Measurements from ENCODE around the gene ESPL1. TPM values are rescaled to one million over a fixed set of nuclear protein-coding genes. Genes with fewer than 3 reads are reported as not detected.
A peak's percentile ranks its signal among the peaks of the same experiment; 100 is the strongest.

Gene ESPL1
- polyA plus RNA-seq, 3 donors = 0.79 TPM; not detected in 2

DNA sequence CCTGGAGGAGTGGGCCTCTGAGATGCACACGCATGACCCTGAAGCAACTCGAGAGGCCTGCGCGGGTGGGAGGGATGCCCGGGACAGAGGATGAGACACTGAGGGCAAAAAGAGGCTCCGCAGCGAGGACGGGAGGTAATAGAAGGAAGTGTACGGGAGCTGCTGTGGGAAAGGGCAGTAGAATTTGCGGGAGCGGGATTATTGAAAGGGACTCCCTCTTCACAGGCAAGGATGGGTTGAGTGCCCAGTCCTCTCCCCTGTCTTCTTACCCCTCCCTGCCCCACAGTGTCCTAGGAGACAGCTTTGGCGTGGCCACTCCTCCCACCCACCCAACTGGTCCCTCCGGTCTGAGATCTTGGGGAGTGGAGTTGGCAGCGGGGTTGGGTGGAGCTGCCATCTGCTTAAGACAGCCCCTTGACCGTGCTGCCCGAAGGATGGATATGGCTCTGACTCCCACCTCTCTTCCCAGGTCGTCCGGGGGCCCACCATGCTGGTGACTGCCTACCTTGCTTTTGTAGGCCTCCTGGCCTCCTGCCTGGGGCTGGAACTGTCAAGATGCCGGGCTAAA is 15.7 kb upstream of the ESPL1 start:
- intact Hi-C loops (cut with micrococcal nuclease) = loop anchor here in 1 of 2 donors (5.0 kb wide), 1 partner anchor 35 kb away; no protein-coding TSS in a partner anchor
- Histone ChIP-seq H2AFZ (ENCODE audit: insufficient read depth, low read depth, low read length, poor library complexity, severe bottlenecking) (peak overlapping the region; percentile 95), H3K4me2 (replicated peaks; ENCODE audit: extremely low read depth, low read length, poor library complexity, severe bottlenecking) (peak overlapping the region; percentile 99), H3K9ac (ENCODE audit: insufficient read depth, low read length, poor library complexity, severe bottlenecking) (peak overlapping the region; percentile 90), H4K20me1 (ENCODE audit: insufficient read depth, low read length) (peaks cover 19% of the 10 kb centered on the region), H3K9me3 (replicated peaks in 1 of 2; ENCODE audit: control insufficient read depth in 1 of 2, insufficient read depth in 1 of 2, low read length in 2 of 2) (no peaks in the 10 kb centered on the region), H3K27ac (ENCODE audit: low read depth in 1 of 2, low read length in 2 of 2) (peak overlapping the region; percentile 59 to 93), H3K36me3 (replicated peaks in 1 of 2; ENCODE audit: control insufficient read depth in 1 of 2, insufficient read depth in 2 of 2, low read length in 2 of 2) (peaks cover 8 to 22% of the 10 kb centered on the region in 2 donors), H3K27me3 (ENCODE audit: control insufficient read depth in 2 of 2, insufficient read depth in 2 of 2, low read length in 2 of 2) (no peaks in the 10 kb centered on the region), H3K4me1 (ENCODE audit: control insufficient read depth in 1 of 2, insufficient read depth in 2 of 2, low read length in 2 of 2) (peaks cover 30 to 45% of the 10 kb centered on the region in 2 donors), H3K79me2 (ENCODE audit: insufficient read depth, low read length) (peaks cover 32% of the 10 kb centered on the region), H3K4me3 (replicated peaks in 1 of 3; ENCODE audit: low read depth in 2 of 3, low read length in 3 of 3) (peak overlapping the region; percentile 72 to 98 (median 90))
- TF ChIP-seq, protein P1, sequence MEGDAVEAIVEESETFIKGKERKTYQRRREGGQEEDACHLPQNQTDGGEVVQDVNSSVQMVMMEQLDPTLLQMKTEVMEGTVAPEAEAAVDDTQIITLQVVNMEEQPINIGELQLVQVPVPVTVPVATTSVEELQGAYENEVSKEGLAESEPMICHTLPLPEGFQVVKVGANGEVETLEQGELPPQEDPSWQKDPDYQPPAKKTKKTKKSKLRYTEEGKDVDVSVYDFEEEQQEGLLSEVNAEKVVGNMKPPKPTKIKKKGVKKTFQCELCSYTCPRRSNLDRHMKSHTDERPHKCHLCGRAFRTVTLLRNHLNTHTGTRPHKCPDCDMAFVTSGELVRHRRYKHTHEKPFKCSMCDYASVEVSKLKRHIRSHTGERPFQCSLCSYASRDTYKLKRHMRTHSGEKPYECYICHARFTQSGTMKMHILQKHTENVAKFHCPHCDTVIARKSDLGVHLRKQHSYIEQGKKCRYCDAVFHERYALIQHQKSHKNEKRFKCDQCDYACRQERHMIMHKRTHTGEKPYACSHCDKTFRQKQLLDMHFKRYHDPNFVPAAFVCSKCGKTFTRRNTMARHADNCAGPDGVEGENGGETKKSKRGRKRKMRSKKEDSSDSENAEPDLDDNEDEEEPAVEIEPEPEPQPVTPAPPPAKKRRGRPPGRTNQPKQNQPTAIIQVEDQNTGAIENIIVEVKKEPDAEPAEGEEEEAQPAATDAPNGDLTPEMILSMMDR (IDR thresholded peaks at IDR 0.05) = no peak
- Mint-ChIP-seq H3K9me3 (no peaks in the 10 kb centered on the region), H3K27ac (peak overlapping the region; percentile 73 to 97 (median 94)), H3K27me3 (ENCODE audit: low read depth in 3 of 3) (no peaks in the 10 kb centered on the region), H3K4me3 (peak overlapping the region; percentile 94 to 98), H3K4me1 (peaks cover 41% of the 10 kb centered on the region), H3K36me3 (peaks cover 12 to 23% of the 10 kb centered on the region in 2 donors)
- 22% methylated on average over 11 of the region's 19 CpGs for WGBS (ENCODE audit: insufficient coverage)
- DNase-seq = no peak

DNA sequence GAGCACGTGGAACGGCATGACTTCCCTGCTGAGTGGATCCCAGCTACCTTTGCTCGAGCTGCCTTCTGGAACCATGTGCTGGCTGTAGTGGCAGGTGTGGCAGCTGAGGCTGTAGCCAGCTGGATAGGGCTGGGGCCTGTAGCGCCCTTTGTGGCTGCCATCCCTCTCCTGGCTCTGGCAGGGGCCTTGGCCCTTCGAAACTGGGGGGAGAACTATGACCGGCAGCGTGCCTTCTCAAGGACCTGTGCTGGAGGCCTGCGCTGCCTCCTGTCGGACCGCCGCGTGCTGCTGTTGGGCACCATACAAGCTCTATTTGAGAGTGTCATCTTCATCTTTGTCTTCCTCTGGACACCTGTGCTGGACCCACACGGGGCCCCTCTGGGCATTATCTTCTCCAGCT is 14.8 kb upstream of the ESPL1 start:
- Mint-ChIP-seq H3K27ac (peak overlapping the region in 4 of 7 donors; percentile 69 to 97 (median 96)), H3K36me3 (peaks cover 12 to 23% of the 10 kb centered on the region in 2 donors), H3K4me1 (peaks cover 41% of the 10 kb centered on the region), H3K4me3 (peak overlapping the region; percentile 94 to 98), H3K9me3 (no peaks in the 10 kb centered on the region), H3K27me3 (ENCODE audit: low read depth in 3 of 3) (no peaks in the 10 kb centered on the region)
- Histone ChIP-seq H4K20me1 (ENCODE audit: insufficient read depth, low read length) (peaks cover 19% of the 10 kb centered on the region), H2AFZ (ENCODE audit: insufficient read depth, low read depth, low read length, poor library complexity, severe bottlenecking) (no peak overlapping the region), H3K9ac (ENCODE audit: insufficient read depth, low read length, poor library complexity, severe bottlenecking) (no peak overlapping the region), H3K4me2 (replicated peaks; ENCODE audit: extremely low read depth, low read length, poor library complexity, severe bottlenecking) (peak overlapping the region; percentile 99), H3K79me2 (ENCODE audit: insufficient read depth, low read length) (peaks cover 32% of the 10 kb centered on the region), H3K27me3 (ENCODE audit: control insufficient read depth in 2 of 2, insufficient read depth in 2 of 2, low read length in 2 of 2) (no peaks in the 10 kb centered on the region), H3K36me3 (replicated peaks in 1 of 2; ENCODE audit: control insufficient read depth in 1 of 2, insufficient read depth in 2 of 2, low read length in 2 of 2) (peaks cover 8 to 22% of the 10 kb centered on the region in 2 donors), H3K9me3 (replicated peaks in 1 of 2; ENCODE audit: control insufficient read depth in 1 of 2, insufficient read depth in 1 of 2, low read length in 2 of 2) (no peaks in the 10 kb centered on the region), H3K4me3 (replicated peaks in 1 of 3; ENCODE audit: low read depth in 2 of 3, low read length in 3 of 3) (peak overlapping the region in 1 of 3 experiments; percentile 98), H3K27ac (ENCODE audit: low read depth in 1 of 2, low read length in 2 of 2) (peak overlapping the region in 1 of 2 donors; percentile 93), H3K4me1 (ENCODE audit: control insufficient read depth in 1 of 2, insufficient read depth in 2 of 2, low read length in 2 of 2) (peaks cover 30 to 45% of the 10 kb centered on the region in 2 donors)
- 98% methylated on average over 13 of the region's 13 CpGs for WGBS (ENCODE audit: insufficient coverage)
- intact Hi-C loops (cut with micrococcal nuclease) = loop anchor here in 1 of 2 donors (5.0 kb wide), 1 partner anchor 36 kb away; no protein-coding TSS in a partner anchor
- DNase-seq = no peak
- TF ChIP-seq, protein P1 (IDR thresholded peaks at IDR 0.05) = no peak
